GM12801 (cell line): ENCODE results near the gene TAF4B.

ENCODE experiments used
- TF ChIP-seq, protein P1 (sequence below): IDR thresholded peaks from one replicate; pipeline ENCODE4 v1.5.1; 2011; ENCODE audit warnings: control low read depth; ENCODE audit not compliant: insufficient read length; ENCODE audit errors: extremely low read depth

The TAF4B gene

GRCh38 chr18:26434887-26435286, 208.6 kb downstream of the TAF4B start:
- TF ChIP-seq, protein P1, sequence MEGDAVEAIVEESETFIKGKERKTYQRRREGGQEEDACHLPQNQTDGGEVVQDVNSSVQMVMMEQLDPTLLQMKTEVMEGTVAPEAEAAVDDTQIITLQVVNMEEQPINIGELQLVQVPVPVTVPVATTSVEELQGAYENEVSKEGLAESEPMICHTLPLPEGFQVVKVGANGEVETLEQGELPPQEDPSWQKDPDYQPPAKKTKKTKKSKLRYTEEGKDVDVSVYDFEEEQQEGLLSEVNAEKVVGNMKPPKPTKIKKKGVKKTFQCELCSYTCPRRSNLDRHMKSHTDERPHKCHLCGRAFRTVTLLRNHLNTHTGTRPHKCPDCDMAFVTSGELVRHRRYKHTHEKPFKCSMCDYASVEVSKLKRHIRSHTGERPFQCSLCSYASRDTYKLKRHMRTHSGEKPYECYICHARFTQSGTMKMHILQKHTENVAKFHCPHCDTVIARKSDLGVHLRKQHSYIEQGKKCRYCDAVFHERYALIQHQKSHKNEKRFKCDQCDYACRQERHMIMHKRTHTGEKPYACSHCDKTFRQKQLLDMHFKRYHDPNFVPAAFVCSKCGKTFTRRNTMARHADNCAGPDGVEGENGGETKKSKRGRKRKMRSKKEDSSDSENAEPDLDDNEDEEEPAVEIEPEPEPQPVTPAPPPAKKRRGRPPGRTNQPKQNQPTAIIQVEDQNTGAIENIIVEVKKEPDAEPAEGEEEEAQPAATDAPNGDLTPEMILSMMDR = no peak

DNA sequence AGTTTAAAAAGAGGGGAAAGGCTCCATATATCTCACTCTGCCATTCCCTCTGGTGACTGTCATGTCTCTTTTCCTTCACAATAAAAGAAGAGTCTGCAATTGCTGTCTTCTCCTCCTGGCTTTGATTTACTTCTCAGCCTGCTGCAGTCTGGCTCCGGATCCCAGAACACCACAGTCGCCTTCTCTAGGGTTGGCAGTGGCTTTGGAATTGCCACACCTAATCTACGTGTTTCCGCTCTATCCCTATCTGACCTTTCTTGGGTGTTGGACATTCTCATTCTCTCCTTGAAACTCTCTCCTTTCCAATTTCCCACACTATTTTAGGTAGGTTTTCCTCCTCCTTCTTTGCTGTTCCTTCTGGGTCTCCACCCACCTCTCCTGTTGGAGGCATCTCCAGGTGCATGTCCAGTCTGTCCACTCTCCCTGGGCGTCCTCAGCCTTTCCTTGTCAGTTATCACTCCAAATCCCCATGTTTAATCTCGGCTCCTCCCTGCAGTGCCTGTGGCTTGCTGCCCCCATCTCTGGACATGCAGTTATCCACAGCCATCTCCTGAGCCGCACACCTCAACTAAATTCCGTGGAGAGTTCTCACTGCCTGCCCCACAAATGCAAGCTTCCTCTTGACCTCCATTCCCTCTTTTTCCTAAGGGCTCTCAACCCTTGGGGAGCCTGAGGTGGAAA, 209.3 kb downstream of the TAF4B start:
- TF ChIP-seq, protein P1 = no peak

DNA sequence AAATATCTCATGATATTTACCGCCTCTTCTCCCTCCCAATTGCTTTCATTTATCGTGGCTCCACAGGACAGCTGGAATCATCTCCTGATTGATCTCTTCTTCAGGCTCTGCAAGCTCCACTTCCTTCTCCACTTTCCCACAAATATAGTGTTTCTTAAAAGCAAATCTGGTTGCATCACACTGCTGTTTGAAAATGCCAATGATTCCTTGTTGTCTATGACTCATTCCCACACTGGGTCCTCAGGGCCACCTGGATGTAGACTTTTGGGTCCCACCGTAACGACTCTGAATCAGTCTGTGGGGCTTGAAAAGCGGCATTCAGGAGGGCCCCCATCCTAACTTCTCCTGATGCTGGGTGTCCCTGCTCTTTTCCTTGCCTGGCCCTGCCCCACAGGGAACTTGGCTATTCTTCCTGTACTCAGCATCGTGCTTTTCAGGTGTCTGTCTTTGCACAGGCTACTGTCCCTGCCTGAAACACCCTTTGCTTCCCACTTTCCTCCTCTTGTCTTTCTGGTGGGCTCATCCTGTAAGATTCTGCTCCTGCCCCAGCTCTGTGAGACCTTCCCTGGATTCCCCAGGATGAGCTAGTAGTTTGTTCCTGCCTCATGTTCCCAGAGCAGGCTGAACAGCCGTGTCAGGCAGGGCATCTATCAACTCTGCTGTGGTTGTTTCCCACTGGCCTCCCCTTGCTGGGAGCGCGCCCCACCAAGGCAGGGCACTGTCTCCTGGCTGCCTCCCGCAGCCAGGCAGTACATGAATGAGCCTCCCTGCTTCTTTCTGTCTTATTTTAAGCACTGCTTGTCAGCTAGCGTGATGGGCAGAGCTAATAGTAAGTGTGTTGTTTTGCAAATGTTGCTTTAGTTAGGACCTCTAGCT, 210.2 kb downstream of the TAF4B start:
- TF ChIP-seq, protein P1 = no peak

- TF ChIP-seq, protein P1 = no peak
Observed at GRCh38 chr18:26438980-26439379, 212.7 kb downstream of the TAF4B start.

- TF ChIP-seq, protein P1 = no peak
Observed at GRCh38 chr18:26439537-26439936, 213.3 kb downstream of the TAF4B start.

DNA sequence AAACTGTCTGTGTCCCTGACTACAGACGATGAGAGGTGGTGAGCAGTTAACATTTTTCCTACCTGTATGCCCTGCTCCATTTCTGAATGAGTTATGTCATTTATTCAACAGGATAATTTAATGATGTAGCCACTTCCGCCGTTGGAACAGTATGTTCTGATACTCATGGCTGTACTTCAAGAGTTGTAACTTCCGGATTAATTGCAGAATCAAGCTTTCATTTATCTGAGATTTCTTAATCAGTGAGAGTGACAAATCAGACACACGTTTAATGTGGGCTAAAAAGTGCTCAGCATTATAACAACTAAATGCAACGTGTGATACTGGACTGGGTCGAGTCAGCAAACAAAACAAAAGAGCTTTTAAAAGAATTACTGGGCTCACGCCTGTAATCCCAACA, 214.4 kb downstream of the TAF4B start:
- TF ChIP-seq, protein P1 = no peak
